Tracheal epithelial cell (primary cell): ENCODE results near the gene KCNK5. TPM values are rescaled to one million over a fixed set of nuclear protein-coding genes. Genes with fewer than 3 reads are reported as not detected.

ENCODE experiments used
- total RNA-seq: library from RNA; depleted of rRNA; stranded (reverse); fragments of >200 nt; gene quantifications from 2 replicates; pipeline ENCODE4 v1.2.1, GENCODE V29; 2014

The KCNK5 gene, protein sequence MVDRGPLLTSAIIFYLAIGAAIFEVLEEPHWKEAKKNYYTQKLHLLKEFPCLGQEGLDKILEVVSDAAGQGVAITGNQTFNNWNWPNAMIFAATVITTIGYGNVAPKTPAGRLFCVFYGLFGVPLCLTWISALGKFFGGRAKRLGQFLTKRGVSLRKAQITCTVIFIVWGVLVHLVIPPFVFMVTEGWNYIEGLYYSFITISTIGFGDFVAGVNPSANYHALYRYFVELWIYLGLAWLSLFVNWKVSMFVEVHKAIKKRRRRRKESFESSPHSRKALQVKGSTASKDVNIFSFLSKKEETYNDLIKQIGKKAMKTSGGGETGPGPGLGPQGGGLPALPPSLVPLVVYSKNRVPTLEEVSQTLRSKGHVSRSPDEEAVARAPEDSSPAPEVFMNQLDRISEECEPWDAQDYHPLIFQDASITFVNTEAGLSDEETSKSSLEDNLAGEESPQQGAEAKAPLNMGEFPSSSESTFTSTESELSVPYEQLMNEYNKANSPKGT
- total RNA-seq: 0.21 and 0.72 TPM in 2 replicates

GRCh38 chr6:39228992-39229767, at the start of gene KCNK5:
KCNK5 (minus strand) TSS chr6:39229475; CDS start chr6:39229111, 364 bp downstream.

Other genes starting within 250 kb of the KCNK5 start
- not detected in 2 replicates for gene GLP1R, start 180.7 kb downstream of the KCNK5 start, total RNA-seq
- gene SAYSD1, start 114.3 kb downstream of the KCNK5 start, total RNA-seq: 11.3 and 12.6 TPM in 2 replicates
- gene KCNK17, start 84.9 kb upstream of the KCNK5 start, total RNA-seq: not detected in 2 replicates
- not detected in 2 replicates for gene KCNK16, start 93.2 kb upstream of the KCNK5 start, total RNA-seq